Parathyroid adenoma (tissue), 2 donors: ENCODE results near the gene F10.

Experiments used
- H2AFZ ChIP-seq: fragments of 300-600 bp; sonication (generic); one replicate; pipeline ENCODE4 v1.7.0; 2017; ENCODE audit warnings: antibody characterized with exemption, mild to moderate bottlenecking
- H3K27ac ChIP-seq: fragments of 300-600 bp; sonication (generic); one replicate; pipeline ENCODE4 v1.7.0; 2017
- H3K27me3 ChIP-seq: fragments of 300-600 bp; sonication (generic); one replicate; pipeline ENCODE4 v1.7.0; 2017; ENCODE audit warnings: low read length; ENCODE audit not compliant: control insufficient read depth, insufficient read depth
- H3K36me3 ChIP-seq: fragments of 300-600 bp; sonication (generic); one replicate; pipeline ENCODE4 v1.7.0; 2017; ENCODE audit warnings: low read length; ENCODE audit not compliant: control insufficient read depth, insufficient read depth
- H3K4me1 ChIP-seq: fragments of 300-600 bp; sonication (generic); one replicate; pipeline ENCODE4 v1.7.0; 2017; ENCODE audit warnings: control low read depth
- H3K4me2 ChIP-seq: fragments of 300-600 bp; sonication (generic); one replicate; pipeline ENCODE4 v1.7.0; 2017; ENCODE audit warnings: low read length
- H3K4me3 ChIP-seq: fragments of 300-600 bp; sonication (generic); one replicate; pipeline ENCODE4 v1.7.0; 2017; ENCODE audit warnings: low read depth, low read length
- H3K79me2 ChIP-seq: fragments of 300-600 bp; sonication (generic); one replicate; pipeline ENCODE4 v1.7.0; 2017; ENCODE audit warnings: control low read depth
- H3K9ac ChIP-seq: fragments of 300-600 bp; sonication (generic); one replicate; pipeline ENCODE4 v1.7.0; 2017; ENCODE audit warnings: mild to moderate bottlenecking
- H3K9me3 ChIP-seq: fragments of 300-600 bp; sonication (generic); one replicate; pipeline ENCODE4 v1.7.0; 2017; ENCODE audit warnings: low read length; ENCODE audit not compliant: control insufficient read depth
- TF ChIP-seq, protein P1 (sequence below): fragments of 300-600 bp; sonication (generic); IDR thresholded peaks from one replicate; pipeline ENCODE4 v1.7.0; 2017; ENCODE audit warnings: antibody characterized with exemption, mild to moderate bottlenecking
- donor health status: primary hyperparathyroidism.

Gene F10

DNA sequence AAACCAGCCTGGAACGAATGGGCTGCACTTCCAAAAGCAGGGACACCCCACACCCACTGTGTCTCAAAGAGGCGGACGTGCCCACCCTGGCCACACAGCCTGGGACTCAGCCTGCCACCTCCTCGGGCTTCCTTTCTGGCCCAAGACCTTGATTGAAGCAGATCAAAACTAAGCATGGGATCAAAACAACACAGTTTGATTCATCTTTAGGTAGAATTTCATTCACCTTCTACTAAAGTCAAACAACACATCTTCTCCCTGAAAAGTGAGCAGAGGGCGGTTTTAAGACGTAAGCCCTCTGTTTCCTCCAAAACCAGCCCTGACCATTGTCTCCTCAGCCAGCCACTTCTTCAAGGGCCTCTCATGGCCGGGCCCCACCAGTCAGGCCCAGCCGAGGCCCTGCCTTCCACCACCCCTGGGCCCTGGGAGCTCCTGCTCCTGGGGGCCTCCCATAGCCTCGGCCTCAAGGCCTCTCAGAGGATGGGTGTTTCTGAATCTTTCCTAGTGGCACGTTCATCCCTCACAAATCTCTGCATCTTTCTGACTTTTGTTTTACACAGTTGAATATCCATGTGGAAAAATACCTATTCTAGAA, 6.3 kb upstream of the F10 start:
- Histone ChIP-seq H3K4me1 (no peaks in the 10 kb centered on the region), H3K4me2 (no peak overlapping the region), H3K27ac (no peak overlapping the region), H3K36me3 (no peaks in the 10 kb centered on the region), H3K9ac (no peak overlapping the region), H3K27me3 (no peaks in the 10 kb centered on the region), H3K4me3 (no peak overlapping the region), H2AFZ (no peak overlapping the region), H3K79me2 (no peaks in the 10 kb centered on the region), H3K9me3 (no peaks in the 10 kb centered on the region)
- TF ChIP-seq, protein P1, sequence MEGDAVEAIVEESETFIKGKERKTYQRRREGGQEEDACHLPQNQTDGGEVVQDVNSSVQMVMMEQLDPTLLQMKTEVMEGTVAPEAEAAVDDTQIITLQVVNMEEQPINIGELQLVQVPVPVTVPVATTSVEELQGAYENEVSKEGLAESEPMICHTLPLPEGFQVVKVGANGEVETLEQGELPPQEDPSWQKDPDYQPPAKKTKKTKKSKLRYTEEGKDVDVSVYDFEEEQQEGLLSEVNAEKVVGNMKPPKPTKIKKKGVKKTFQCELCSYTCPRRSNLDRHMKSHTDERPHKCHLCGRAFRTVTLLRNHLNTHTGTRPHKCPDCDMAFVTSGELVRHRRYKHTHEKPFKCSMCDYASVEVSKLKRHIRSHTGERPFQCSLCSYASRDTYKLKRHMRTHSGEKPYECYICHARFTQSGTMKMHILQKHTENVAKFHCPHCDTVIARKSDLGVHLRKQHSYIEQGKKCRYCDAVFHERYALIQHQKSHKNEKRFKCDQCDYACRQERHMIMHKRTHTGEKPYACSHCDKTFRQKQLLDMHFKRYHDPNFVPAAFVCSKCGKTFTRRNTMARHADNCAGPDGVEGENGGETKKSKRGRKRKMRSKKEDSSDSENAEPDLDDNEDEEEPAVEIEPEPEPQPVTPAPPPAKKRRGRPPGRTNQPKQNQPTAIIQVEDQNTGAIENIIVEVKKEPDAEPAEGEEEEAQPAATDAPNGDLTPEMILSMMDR, result no peak

- Histone ChIP-seq H3K9me3 (no peaks in the 10 kb centered on the region), H3K27ac (no peak overlapping the region), H2AFZ (no peak overlapping the region), H3K36me3 (no peaks in the 10 kb centered on the region), H3K9ac (no peak overlapping the region), H3K4me1 (no peaks in the 10 kb centered on the region), H3K79me2 (no peaks in the 10 kb centered on the region), H3K4me2 (no peak overlapping the region), H3K4me3 (no peak overlapping the region), H3K27me3 (no peaks in the 10 kb centered on the region)
- TF ChIP-seq, protein P1, result no peak
Measured at GRCh38 chr13:113116871-113117271, 5.7 kb upstream of the F10 start.

DNA sequence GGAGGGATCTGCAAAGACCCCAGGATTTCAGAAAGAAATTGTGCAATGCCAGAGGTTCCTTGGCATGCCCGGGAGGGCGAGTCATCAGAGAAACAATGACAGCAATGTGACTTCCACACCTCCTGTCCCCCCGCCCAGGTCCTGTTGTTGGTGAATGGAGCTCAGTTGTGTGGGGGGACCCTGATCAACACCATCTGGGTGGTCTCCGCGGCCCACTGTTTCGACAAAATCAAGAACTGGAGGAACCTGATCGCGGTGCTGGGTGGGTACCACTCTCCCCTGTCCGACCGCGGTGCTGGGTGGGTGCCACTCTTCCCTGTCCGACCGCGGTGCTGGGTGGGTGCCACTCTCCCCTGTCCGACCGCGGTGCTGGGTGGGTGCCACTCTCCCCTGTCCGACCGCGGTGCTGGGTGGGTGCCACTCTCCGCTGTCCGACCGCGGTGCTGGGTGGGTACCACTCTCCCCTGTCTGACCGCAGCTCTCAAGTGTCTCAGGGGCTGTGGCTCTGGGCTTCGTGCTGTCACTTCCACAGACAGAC, 5.2 kb upstream of the F10 start:
- Histone ChIP-seq H3K4me3 (no peak overlapping the region), H3K4me1 (no peaks in the 10 kb centered on the region), H3K4me2 (no peak overlapping the region), H3K9me3 (no peaks in the 10 kb centered on the region), H3K27ac (no peak overlapping the region), H3K36me3 (no peaks in the 10 kb centered on the region), H2AFZ (no peak overlapping the region), H3K9ac (no peak overlapping the region), H3K79me2 (no peaks in the 10 kb centered on the region), H3K27me3 (no peaks in the 10 kb centered on the region)
- TF ChIP-seq, protein P1, result no peak

GRCh38 chr13:113117911-113118260, 4.7 kb upstream of the F10 start:
- Histone ChIP-seq H3K9me3 (no peaks in the 10 kb centered on the region), H3K4me2 (no peak overlapping the region), H3K4me3 (no peak overlapping the region), H3K36me3 (no peaks in the 10 kb centered on the region), H3K4me1 (no peaks in the 10 kb centered on the region), H3K27me3 (no peaks in the 10 kb centered on the region), H2AFZ (no peak overlapping the region), H3K27ac (no peak overlapping the region), H3K79me2 (no peaks in the 10 kb centered on the region), H3K9ac (no peak overlapping the region)
- TF ChIP-seq, protein P1, result no peak
